Fibroblast of lung (primary cell): ENCODE results near the gene TUBA4A. TPM values are rescaled to one million over a fixed set of nuclear protein-coding genes. Genes with fewer than 3 reads are reported as not detected.
A peak's percentile ranks its signal among the peaks of the same experiment; 100 is the strongest.

Experiments used
- DNase-seq, 2 donors: peaks; one replicate each; pipeline versions ENCODE4 v3.0.0 to v3.0.0-alpha.2; 2010; ENCODE audit warnings: low read depth in 2 of 2
- H2AFZ ChIP-seq: 2 replicates; pipeline ENCODE4 v1.5.1; 2012; ENCODE audit warnings: low read length, control low read depth, inconsistent platforms
- H3K27ac ChIP-seq: 2 replicates; pipeline ENCODE4 v1.5.1; 2011; ENCODE audit warnings: low read length, control low read depth; ENCODE audit not compliant: insufficient read depth
- H3K27me3 ChIP-seq: 2 replicates; pipeline ENCODE4 v1.5.1; 2011; ENCODE audit warnings: mild to moderate bottlenecking, low read length; ENCODE audit not compliant: control insufficient read depth, insufficient read depth
- H3K36me3 ChIP-seq: 2 replicates; pipeline ENCODE4 v1.5.1; 2011; ENCODE audit warnings: low read length; ENCODE audit not compliant: control insufficient read depth, insufficient read depth
- H3K4me1 ChIP-seq: 2 replicates; pipeline ENCODE4 v1.5.1; 2011; ENCODE audit warnings: low read length; ENCODE audit not compliant: control insufficient read depth, insufficient read depth; ENCODE audit errors: extremely low read depth
- H3K4me2 ChIP-seq: 2 replicates; pipeline ENCODE4 v1.5.1; 2011; ENCODE audit warnings: low read length, control low read depth; ENCODE audit not compliant: insufficient read depth; ENCODE audit errors: extremely low read depth
- H3K4me3 ChIP-seq, 4 experiments: fragments of 200-600 bp in 1 of 4; sonication (generic) in 1 of 4; replicated peaks in 1 of 4; 2 replicates each; pipeline ENCODE4 v1.5.1; 2011 to 2016; ENCODE audit warnings: low read length in 4 of 4, low read depth in 3 of 4, mild to moderate bottlenecking in 3 of 4, control low read depth in 2 of 4, inconsistent platforms in 1 of 4, mixed read lengths in 1 of 4; ENCODE audit not compliant: insufficient read depth in 1 of 4; ENCODE audit errors: control extremely low read depth in 1 of 4
- H3K79me2 ChIP-seq: 2 replicates; pipeline ENCODE4 v1.5.1; 2012; ENCODE audit warnings: mild to moderate bottlenecking, low read length, inconsistent platforms; ENCODE audit not compliant: control insufficient read depth, insufficient read depth
- H3K9ac ChIP-seq: 2 replicates; pipeline ENCODE4 v1.5.1; 2011; ENCODE audit warnings: mild to moderate bottlenecking, low read length, control low read depth; ENCODE audit not compliant: insufficient read depth
- H3K9me3 ChIP-seq: 2 replicates; pipeline ENCODE4 v1.5.1; 2012; ENCODE audit warnings: low read depth, low read length; ENCODE audit not compliant: control insufficient read depth, insufficient read depth
- H4K20me1 ChIP-seq: 2 replicates; pipeline ENCODE4 v1.5.1; 2011; ENCODE audit warnings: low read length; ENCODE audit not compliant: control insufficient read depth, insufficient read depth; ENCODE audit errors: extremely low read depth
- CTCF ChIP-seq, 2 donors: IDR thresholded peaks in 1 of 2; conservative IDR thresholded peaks in 1 of 2; 1 replicate in 1 of 2; 2 replicates in 1 of 2; pipeline ENCODE4 v1.5.1; 2011 to 2012; ENCODE audit warnings: low read length in 2 of 2, control low read depth in 1 of 2, inconsistent platforms in 1 of 2, low read depth in 1 of 2, mild to moderate bottlenecking in 1 of 2
- EZH2 ChIP-seq: IDR thresholded peaks from 2 replicates; pipeline ENCODE4 v1.5.1; 2012; ENCODE audit warnings: low read length, control low read depth, mild to moderate bottlenecking; ENCODE audit errors: missing control alignments
- polyA plus RNA-seq, 2 donors: library from polyadenylated mRNA; depleted of rRNA in 1 of 2; stranded (reverse) in 1 of 2; unstranded in 1 of 2; fragments of >200 nt; gene quantifications; 2 replicates each; pipeline ENCODE4 v1.2.1, GENCODE V29; 2011 to 2012; ENCODE audit warnings: missing spikeins in 1 of 2
- total RNA-seq: library from RNA; depleted of rRNA; stranded (reverse); fragments of >200 nt; gene quantifications from 2 replicates; pipeline ENCODE4 v1.2.1, GENCODE V29; 2014

The TUBA4A gene
- total and polyA plus RNA-seq, 2 donors (not counting 1 experiment from before 2014, with no cell fraction given) = 5.6 to 14.7 TPM

- no peak overlapping the region for H3K4me2 ChIP-seq
- H3K9me3 ChIP-seq = no peaks in the 10 kb centered on the region
- no peaks in the 10 kb centered on the region for H3K27me3 ChIP-seq
- no peak overlapping the region for H3K9ac ChIP-seq
- peak overlapping the region in 2 of 4 experiments; percentile 87 to 95 for H3K4me3 ChIP-seq
- TF ChIP-seq EZH2 = no peak
- no peak overlapping the region for H3K27ac ChIP-seq
- peaks cover 18% of the 10 kb centered on the region for H3K4me1 ChIP-seq
- no peaks in the 10 kb centered on the region for H4K20me1 ChIP-seq
- DNase-seq = no peak
- H3K79me2 ChIP-seq = peaks cover 15% of the 10 kb centered on the region
- H3K36me3 ChIP-seq = peaks cover 18% of the 10 kb centered on the region
- H2AFZ ChIP-seq = no peak overlapping the region
Observed at GRCh38 chr2:219246559-219246958, 7.2 kb downstream of the TUBA4A start.

DNA sequence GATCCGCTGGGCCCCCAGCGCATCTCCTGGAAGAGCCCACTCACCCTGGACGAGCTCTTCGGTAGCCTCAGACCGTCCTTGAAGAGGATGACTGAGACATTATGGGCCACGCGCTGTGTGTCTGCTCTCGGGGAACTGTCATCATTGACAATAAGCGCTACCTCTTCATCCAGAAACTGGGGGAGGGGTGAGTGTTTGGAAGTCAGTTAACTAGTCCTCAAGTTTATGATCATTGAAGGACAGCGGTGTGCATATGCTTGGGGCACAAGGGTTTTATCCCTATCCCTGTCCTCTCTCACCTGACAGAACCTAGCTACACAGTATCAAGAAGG lies 7.9 kb downstream of the TUBA4A start:
- H3K79me2 ChIP-seq = peaks cover 15% of the 10 kb centered on the region
- H2AFZ ChIP-seq = no peak overlapping the region
- no peak for DNase-seq
- peak overlapping the region; percentile 87 to 95 (median 94) for H3K4me3 ChIP-seq
- H3K9me3 ChIP-seq = no peaks in the 10 kb centered on the region
- H4K20me1 ChIP-seq = no peaks in the 10 kb centered on the region
- H3K4me2 ChIP-seq = peak overlapping the region; percentile 92
- no peak for TF ChIP-seq EZH2
- TF ChIP-seq CTCF (conservative IDR thresholded peaks at IDR 0.05 in 1 of 2, IDR thresholded peaks at IDR 0.05 in 1 of 2; ENCODE audit: low read depth in 1 of 2, low read length in 2 of 2) = no peak
- no peaks in the 10 kb centered on the region for H3K27me3 ChIP-seq
- peak overlapping the region; percentile 99 for H3K27ac ChIP-seq
- peak overlapping the region; percentile 98 for H3K9ac ChIP-seq
- H3K4me1 ChIP-seq = peaks cover 18% of the 10 kb centered on the region
- peaks cover 18% of the 10 kb centered on the region for H3K36me3 ChIP-seq

- H3K9me3 ChIP-seq = no peaks in the 10 kb centered on the region
- peak within 1 kb of the TSS; percentile 92 for H3K4me2 ChIP-seq
- peak within 1 kb of the TSS; percentile 99 for H3K27ac ChIP-seq
- H3K4me1 ChIP-seq = peaks cover 17% of the 10 kb centered on the region
- H3K36me3 ChIP-seq = peaks cover 14% of the 10 kb centered on the region
- H2AFZ ChIP-seq = peak within 1 kb of the TSS; percentile 86
- TF ChIP-seq CTCF (conservative IDR thresholded peaks at IDR 0.05 in 1 of 2, IDR thresholded peaks at IDR 0.05 in 1 of 2; ENCODE audit: low read depth in 1 of 2, low read length in 2 of 2) (no peak), EZH2 (no peak)
- DNase-seq = peak; percentile 89 to 94
- H3K79me2 ChIP-seq = peaks cover 15% of the 10 kb centered on the region
- no peaks in the 10 kb centered on the region for H4K20me1 ChIP-seq
- H3K4me3 ChIP-seq = peak within 1 kb of the TSS; percentile 87 to 95 (median 94)
- H3K9ac ChIP-seq = peak within 1 kb of the TSS; percentile 98
- no peaks in the 10 kb centered on the region for H3K27me3 ChIP-seq
Observed at GRCh38 chr2:219245148-219245898, 8.4 kb downstream of the TUBA4A start, which contains the start of the genes GLB1L and STK16. Gene GLB1L, minus strand, starts transcription at chr2:219245444. Its CDS starts 1,871 bp downstream, at chr2:219243573. Gene STK16, plus strand, starts transcription at chr2:219245479. Its CDS starts 521 bp downstream, at chr2:219246000.
